ENCODE results near the gene NDRG4. TPM values are rescaled to one million over a fixed set of nuclear protein-coding genes. Genes with fewer than 3 reads are reported as not detected.
A peak's percentile ranks its signal among the peaks of the same experiment; 100 is the strongest.

Gene NDRG4
- total RNA-seq, 4 donors from 2014 or later = 3.3 to 12.9 (median 9.3) TPM

GRCh38 chr16:58498341-58499091 is 1.4 kb upstream of the NDRG4 start:
- Histone ChIP-seq H3K4me1 (peaks cover 5 to 13% of the 10 kb centered on the region in 2 donors), H3K27me3 (no peaks in the 10 kb centered on the region), H3K4me3 (replicated peaks in 1 of 3) (no peak overlapping the region), H3K9me3 (no peaks in the 10 kb centered on the region), H3K36me3 (no peaks in the 10 kb centered on the region), H3K27ac (no peak overlapping the region)
- WGBS, 2 donors = 79% methylated on average over 6 to 7 of the region's 9 CpGs
- DNase-seq = no peak
- intact Hi-C loops (cut with DNase I) = no loop called here
- TF ChIP-seq POLR2A (IDR thresholded peaks at IDR 0.05) (no peak), CTCF (IDR thresholded peaks at IDR 0.05) (no peak)

DNA sequence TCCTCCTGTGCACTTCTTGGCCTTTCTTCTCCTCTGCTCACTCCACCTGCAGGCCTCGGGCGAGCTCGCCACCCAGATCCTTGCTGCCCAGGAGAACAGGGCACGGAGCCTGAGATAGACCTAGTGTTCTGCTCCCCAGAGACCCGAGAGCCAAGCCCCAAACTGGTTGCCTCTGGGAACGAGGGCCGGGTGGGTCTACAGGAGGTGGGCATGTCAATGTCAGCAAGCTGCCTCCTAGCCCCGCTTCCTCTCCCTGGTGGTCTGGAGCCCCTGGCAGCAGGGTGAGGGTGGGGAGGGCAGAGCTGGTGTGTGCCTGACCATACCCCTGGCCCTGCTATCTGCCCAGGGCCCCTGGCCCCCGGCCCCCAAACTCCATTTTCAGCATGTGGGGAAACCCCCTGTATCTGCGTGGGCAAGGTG is 841 bp upstream of the NDRG4 start:
- intact Hi-C loops (cut with DNase I) = no loop called here
- Histone ChIP-seq H3K4me3 (replicated peaks in 1 of 3) (no peak overlapping the region), H3K36me3 (no peaks in the 10 kb centered on the region), H3K27ac (no peak overlapping the region), H3K4me1 (peaks cover 5 to 13% of the 10 kb centered on the region in 2 donors), H3K9me3 (no peaks in the 10 kb centered on the region), H3K27me3 (no peaks in the 10 kb centered on the region)
- no peak for DNase-seq
- no peak for TF ChIP-seq CTCF (IDR thresholded peaks at IDR 0.05)
- TF ChIP-seq POLR2A (IDR thresholded peaks at IDR 0.05) = no peak
- 67 to 84% methylated on average over 8 of the region's 10 CpGs for WGBS, 2 donors

DNA sequence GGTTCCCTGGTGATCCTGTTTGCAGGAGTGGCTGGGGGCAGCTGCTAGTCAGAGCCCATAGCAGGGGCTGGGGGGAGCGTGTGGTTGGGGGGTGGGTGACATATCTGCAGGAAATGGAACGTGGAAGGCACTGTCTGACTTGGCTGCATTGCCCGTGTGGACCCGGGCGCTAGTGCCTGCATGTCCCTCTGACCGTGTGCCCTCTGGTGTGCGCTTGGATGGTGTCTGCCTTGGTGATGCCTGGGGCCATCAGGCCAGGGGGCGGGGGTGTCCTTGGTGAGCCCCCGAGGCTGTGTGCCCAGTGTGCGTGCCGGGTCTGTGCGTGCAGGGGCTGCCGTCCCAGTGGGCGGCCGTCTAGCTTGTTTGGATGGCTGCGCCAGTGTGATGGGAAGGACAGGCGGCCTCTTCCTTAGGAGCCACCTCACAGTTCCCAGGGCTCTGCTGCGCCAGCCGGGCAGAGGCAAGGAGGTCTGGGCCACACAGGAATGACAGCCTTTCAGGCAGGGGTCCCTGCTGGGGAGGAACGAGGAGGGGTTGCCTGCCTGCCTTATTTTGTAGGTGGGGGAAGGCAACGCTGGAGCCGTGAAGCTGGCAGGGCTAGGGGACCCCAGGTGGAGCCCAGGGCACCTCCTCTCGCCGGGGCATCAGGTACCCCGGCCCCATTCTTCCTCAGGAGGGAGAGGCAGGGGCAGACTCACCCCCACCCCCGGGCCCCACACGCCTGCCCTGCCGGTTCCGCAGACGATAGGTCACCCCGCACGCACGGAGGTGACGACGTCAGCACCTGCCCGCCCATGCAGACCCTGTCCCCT is 693 bp downstream of the NDRG4 start:
- no peak for DNase-seq
- intact Hi-C loops (cut with DNase I) = no loop called here
- WGBS, 2 donors = 0 to 28% methylated on average over 4 to 20 of the region's 36 CpGs

GRCh38 chr16:58501242-58502131 is 1.5 kb downstream of the NDRG4 start:
- no peaks in the 10 kb centered on the region for H3K27me3 ChIP-seq

More for the DNA sequence above, 693 bp downstream of the NDRG4 start:
- no peaks in the 10 kb centered on the region for H3K27me3 ChIP-seq
- H3K27ac ChIP-seq = no peak overlapping the region
- no peaks in the 10 kb centered on the region for H3K36me3 ChIP-seq
- no peaks in the 10 kb centered on the region for H3K9me3 ChIP-seq
- peaks cover 5 to 13% of the 10 kb centered on the region in 2 donors for H3K4me1 ChIP-seq
- TF ChIP-seq POLR2A (IDR thresholded peaks at IDR 0.05) = no peak
- TF ChIP-seq CTCF (IDR thresholded peaks at IDR 0.05) = no peak
- H3K4me3 ChIP-seq (replicated peaks in 1 of 3) = peak overlapping the region in 1 of 3 donors; percentile 23

More at GRCh38 chr16:58501242-58502131, 1.5 kb downstream of the NDRG4 start:
- no peaks in the 10 kb centered on the region for H3K9me3 ChIP-seq
- intact Hi-C loops (cut with DNase I) = no loop called here
- WGBS, 2 donors = 21 to 32% methylated on average over 11 to 18 of the region's 42 CpGs
- no peaks in the 10 kb centered on the region for H3K36me3 ChIP-seq
- no peak overlapping the region for H3K27ac ChIP-seq
- peaks cover 5 to 13% of the 10 kb centered on the region in 2 donors for H3K4me1 ChIP-seq
- H3K4me3 ChIP-seq (replicated peaks in 1 of 3) = peak overlapping the region in 1 of 3 donors; percentile 23
- peak; percentile 17 to 33 for DNase-seq
- no peak for TF ChIP-seq CTCF (IDR thresholded peaks at IDR 0.05)
- TF ChIP-seq POLR2A (IDR thresholded peaks at IDR 0.05) = no peak
